Stimulated activated CD8-positive, alpha-beta memory T cell treated with anti-CD3 and anti-CD28 coated beads, Interleukin-4, amount 100 ng/mL, for 24 hours (primary cell): ENCODE measurements around the gene PLXNB2.

ENCODE experiments used
- DNase-seq: peaks from one replicate; pipeline ENCODE4 v3.0.0-alpha.2; 2020; ENCODE audit warnings: low read depth

PLXNB2 gene

DNA sequence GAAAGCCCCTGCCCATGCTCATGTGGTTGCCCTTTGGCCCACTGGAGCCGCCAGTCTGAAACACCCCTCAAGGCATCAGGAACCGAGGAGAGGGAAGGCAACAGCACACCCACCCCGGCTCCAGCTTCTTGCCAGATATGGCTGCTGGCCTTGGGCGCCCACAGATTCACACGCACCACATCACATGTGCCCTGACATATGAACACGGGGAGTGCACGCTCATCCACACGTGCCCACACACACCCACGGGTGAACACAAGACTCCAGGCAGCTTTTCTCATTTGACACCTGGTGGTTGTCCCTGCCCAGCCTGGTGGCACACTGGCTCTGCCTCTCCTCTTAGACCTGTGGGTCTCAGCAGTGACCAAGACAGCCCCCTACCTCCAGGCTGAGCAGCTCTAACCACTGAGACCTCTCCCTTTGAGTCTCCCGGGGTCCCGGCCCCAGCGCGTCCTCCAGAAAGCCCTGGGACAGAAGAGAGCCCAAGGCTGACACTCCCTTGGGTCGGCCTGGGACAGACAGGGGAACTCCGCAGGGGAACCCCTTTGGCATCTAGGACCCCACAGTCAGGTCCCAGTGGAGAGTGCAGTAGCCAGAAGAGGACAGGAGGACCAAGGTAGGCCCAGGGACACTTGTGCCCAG is 43.2 kb downstream of the PLXNB2 start:
- no peak for DNase-seq

DNA sequence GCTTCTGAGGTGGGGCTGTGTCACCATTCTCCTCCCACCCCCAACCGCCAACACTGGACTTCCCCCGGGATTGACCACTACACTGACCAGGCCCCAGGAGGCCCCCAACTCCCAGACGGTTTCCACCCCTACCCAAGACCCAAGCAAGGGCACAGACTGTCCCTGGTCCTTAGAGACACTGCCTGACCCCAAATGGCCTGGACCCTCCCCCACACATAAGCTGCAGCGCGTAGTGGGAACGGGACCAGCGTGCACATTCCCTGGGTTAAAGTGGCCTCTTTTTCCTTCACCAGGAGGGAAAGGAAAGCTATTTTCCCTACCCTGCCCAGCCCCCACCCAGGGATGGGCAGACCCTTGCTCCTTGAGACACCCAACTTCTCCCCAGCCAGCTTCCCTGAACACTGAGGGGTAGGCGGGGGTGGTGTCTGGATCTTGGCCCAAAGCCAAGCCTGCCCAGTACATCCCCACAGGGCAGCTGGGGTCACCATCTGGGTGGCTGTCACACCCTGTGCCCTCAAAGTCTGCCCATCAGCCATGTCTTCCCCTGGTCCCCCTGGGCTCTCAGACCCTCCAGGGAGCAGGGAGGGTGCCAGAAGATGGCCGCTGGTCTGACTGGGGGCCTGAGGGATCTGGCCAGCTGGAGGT is 44.4 kb downstream of the PLXNB2 start:
- DNase-seq: no peak

DNA sequence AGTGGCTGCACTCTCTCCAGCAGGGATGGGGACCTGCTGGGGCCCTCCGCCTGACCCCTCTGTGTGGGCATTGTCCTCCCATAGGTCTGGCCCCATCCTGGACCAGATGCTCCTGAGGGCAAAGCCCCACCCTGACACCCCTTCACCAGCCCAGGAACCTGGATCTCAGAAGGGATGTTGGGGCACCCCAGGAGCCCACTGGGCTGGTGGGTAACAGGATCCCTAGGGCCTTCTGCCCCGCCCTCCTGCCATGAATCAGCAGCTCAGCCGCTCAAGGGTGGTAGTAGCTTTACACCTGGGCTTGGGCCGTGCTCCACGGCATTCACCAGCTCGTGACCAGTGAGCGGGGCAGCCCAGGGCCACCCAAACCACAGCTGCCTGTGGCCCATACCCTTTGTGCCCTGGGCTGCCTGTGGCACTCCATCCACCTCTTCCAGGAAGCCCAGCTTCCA is 45.0 kb downstream of the PLXNB2 start:
- no peak for DNase-seq

DNA sequence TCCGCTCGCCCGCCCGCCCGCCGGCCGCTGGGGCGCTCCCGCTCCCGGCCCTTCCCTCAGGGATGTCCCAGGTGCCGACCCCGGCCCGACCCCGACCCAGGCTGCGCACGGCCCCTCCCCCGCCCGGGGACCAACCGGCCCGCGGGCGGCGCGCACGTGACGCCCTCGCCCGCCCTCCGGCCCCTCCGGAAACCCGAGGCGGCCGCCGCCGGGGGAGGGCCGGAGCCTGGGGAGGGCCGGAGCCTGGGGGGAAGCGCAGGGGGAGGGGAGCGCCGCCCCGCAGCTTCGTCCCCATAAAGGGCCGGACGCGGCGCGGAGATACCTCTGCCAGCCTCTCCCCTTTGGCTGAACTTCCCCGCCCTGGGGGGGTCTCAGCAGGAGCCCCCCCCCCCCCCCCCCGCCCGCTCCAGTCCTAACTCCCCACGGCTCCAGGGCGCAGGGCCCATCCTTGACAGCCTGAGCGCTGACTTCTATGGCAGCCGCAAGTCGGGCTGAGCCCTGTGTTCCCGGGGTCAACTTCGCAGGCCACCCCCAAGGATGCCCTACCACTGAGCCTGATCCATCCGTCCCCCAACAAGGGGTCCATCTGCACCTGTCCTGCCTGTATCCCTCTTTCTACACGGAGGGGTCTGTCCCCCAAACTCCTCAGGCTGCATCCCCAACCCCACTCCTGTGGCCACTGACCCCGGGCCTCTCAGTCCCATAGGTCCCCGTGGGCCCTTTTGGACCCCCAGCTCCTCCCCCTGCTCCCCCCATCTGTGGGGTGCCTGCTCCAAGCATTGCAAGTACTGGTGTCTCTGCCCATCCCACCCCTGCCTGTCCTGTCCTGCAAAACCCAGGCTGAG is 45.6 kb downstream of the PLXNB2 start, which contains the start of gene MAPK12:
Gene MAPK12 (minus strand): TSS at position 69 of the 845 bp plus-strand sequence. CDS start 174 bp downstream, outside the sequence.
- DNase-seq: no peak

DNA sequence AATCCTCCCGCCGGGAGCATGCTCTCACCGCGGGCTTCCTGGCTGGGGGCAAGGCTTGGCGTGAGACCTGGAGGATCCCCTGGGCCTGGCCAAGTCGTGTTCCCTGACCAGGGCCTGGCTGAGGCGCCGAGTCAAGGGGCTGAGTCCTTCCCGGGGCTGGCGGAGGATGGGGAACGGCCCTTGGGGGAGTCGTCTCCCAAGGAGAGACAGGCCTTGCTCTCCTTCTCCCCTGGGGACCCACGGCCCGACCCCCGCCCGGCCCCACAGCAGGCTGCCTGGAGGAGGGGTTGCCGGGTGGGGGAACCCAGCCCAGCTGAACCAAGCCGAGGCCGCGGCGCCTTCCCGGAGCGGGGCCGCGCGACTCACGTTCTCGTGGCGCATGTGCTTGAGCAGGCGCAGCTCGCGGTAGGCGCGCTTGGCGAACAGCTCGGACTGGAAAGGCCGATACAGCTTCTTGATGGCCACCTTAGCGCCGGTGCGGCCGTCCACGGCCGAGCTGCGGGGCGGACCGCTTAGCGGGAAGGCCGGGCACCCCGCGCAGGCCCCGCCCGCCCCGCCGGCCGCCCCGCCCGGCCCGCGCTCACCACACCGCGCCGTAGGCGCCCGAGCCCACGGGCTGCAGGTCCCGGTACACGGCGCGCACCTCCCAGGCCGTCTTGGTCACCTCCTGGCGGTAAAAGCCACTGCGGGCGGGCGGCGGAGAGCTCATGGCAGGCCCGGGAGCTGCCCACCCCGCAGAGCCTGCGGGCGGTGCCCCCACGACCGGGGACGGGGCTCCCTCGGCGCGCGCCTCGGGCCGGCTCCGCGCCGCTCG is 46.4 kb downstream of the PLXNB2 start:
- DNase-seq: peak; percentile 30

DNA sequence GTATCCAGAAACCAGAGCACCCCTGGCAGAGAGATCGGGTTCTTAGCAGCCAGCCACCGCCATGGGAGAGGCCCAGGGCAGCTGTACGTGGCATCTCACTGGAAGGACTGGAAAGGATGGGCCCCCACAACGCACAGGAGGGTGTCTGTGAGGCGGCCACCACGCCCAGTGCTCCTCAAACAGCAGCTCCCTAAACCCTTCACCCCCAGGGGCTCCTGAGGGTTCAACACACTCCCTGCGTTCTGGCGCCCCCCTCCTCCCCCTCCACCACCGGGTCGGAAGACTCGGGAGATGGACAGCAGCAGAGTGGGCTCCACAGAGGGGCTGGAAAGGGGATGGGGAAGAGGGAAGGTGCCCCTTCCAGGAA is 47.0 kb downstream of the PLXNB2 start:
- DNase-seq: no peak

DNA sequence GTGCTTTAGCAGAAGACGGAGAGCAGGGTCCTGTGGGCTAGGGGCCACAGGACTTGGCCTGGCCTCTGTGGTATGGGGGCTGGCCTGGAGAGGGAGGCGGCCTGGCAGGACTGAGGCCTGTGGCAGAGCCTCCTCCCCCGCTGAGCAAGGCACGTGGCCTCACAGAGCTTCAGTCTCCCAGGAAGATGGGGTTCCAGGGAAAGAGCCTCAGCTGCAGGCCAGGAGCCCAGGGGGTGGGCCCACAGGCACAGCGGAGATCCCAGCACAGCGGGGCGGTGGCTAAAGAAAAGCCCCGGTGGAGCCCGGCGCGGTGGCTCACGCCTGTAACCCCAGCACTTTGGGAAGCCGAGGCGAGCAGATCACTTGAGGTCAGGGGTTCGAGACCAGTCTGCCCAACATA is 48.1 kb downstream of the PLXNB2 start:
- no peak for DNase-seq

DNA sequence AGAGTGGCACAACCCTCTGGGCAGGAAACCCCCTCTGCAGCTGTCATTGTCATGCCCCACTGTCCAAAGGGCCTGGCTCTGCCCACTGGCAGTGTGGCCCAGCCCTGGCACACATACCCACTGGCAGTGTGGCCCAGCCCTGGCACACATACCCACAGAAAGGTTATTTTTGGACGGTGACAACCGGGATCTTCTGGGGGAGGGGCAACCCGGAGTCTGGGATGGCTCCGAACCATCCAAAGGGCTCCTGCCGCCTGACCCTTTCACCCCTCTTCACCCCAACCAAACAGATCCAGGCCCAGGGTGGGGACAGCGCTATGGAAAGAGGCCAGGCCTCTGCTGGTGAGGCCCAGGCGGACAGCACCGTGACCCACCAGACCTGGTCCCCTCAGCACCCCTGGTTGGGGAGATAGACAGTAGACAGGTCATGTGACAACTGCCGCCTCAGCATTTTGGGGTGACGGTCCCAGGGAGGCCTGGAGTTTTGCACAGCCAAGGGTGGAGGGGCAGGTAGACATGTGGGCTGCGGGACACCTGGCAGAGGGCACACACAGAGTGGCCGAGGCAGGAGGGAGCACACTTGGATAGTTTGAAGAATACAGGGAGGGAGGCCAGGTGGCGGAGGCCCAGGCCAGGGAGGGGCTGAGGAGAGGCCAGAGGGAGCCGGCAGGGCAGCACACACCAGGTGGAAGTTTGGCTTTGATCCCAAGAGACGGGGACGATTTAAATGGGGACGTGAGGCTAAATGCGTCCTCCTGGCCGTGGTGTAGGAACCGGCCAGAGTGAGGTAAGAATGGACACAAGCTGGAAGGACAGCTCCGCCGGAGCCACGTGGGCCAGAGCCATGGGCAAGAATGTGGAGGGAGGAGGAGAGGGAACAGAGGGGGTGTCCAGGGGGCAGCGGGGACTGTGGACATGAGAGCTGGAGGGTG is 48.8 kb downstream of the PLXNB2 start:
- DNase-seq: no peak

DNA sequence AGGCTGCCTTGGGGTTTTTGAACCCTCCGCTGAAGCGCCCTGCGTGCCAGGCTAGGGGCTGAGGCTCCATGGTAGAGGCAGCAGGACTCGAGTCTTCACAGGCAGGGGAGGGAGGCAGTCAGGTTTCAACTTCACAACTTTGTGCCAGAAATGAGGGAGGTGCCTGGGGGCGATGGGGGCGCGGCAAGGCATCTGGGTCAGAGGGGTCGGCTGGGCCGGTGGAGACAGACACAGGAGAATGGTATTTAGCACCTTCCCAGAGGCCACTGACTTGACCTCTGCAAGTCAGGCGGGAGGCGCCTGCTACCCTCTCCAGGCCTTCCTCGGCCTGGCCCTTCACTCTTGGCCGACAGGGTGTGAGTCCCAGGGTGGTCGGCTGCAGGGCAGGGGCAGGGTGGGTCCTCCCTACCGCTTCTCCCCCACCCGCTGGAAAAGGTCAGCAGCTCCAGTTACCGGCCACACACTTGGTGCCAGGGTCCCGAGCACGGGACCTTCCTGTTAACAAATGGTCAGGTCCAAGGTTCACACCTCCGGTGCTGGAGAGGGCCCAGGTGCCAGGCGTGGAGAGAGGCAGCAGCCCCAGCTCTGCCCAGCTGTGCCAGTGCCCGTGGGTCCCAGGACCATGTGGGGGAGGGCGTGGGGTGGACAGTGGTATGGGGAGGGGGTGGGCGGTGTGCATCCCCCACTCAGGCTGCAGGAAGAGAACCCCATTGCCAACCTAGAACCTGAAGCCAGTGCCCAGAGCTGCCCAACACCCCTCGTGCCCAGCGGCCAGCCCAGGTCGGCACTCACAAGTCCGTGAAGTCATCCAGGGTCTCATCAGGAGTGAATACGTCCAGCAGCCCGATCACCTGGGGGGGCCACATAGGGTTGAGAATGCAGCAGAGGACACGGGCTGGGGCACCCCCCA is 49.7 kb downstream of the PLXNB2 start:
- DNase-seq: no peak

DNA sequence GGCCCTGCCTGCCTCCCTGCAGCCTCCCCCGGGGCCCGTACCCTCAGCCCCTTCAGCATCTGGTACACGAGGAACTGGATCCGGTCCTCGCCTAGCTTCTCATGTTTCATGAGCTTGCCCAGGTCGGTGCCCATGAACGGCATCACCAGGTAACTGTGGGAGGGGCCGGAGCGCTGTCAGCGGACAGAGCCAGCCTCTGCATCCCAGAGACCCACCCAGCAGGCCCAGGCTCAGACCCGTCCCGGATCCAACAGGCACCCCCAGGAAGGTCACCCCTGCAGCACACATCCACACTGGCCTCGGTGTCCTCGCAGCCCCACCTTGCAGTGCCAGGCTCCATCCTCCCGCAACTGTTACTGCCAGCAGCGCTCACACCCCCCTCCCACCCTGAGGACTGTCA is 50.4 kb downstream of the PLXNB2 start:
- DNase-seq: no peak

DNA sequence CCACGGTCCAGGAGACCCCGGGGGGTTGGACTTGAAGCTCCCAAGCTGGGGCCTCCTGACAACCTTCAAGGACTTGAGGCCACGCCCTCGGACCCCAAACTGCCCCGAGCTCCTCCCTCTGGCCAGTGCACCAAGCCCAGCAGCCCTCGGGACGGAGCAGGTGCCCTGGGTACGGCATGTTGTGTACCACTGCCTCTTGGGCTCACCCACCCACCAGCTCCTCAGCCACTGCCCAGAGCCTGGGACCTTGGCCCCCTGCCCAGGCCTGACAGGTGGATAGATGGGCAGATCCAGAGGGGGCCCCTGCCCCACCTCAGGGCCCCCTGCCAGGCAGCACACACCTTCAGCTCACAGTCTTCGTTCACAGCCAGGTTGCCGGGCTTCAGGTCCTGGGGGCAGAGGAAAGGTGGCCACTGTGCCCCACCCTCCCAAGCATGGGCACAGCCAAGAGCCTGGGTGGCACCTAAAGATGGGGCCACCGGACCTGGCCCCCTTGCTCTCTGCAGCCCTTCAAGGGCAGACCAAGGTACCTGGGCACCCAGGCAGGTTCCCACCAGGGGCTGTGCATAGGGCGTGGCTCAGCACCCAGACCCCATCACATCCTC is 51.1 kb downstream of the PLXNB2 start:
- no peak for DNase-seq

DNA sequence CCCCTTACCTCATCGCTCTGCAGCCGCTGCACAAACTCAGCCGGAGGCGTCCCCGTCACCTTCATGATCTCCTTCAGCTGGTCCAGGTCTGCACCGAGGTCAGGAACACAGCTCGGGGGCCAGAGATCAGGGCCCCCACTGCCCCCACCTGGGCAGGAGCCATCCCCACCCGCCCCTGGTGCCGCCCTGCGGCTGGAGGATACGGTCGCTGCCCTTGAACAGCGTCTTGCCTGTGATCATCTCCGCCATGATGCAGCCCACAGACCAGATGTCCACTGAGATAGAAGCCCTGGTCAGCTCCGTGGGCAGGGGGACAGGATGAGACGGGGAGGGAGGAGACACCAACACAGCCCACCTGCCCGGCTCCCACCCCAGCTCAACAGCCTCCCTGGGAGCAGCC is 51.8 kb downstream of the PLXNB2 start:
- no peak for DNase-seq

DNA sequence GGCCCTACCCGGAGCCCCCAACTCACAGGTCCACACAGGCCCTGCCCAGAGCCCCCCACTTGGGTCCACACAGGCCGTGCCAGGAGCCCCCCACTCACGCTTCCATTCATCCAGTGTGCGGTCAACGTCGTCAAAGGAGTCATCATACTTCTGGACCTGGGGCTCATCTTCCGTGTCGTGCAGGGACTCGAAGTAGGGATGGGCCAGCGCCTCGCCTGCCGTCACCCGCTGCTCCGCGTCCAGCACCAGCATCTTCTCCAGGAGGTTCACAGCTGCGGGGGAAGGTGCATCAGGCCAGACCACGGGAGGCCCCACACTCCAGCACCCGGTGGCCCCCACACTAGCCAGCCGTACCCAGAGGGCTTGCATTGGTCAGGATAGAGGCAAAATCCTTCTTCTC is 52.3 kb downstream of the PLXNB2 start:
- no peak for DNase-seq

DNA sequence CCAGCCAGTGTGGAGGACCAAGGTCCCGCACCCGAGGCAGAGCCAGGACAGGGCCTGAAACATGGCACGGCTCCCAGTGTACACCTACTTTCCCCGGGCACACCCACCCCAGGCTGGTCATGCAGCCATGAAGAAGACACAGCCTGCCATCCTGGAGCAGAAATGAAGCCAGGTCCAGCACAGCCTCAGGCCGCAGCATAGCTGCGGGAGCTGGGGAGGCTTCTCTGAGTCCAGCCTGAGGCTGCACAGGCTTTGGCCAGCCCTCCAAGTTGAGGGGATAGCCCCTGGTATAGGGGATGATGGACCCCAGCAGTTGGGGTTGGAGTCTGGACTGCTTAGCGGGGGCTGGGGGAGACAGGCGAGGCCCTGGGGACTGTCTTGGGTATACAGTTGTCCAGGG is 53.5 kb downstream of the PLXNB2 start:
- DNase-seq: no peak

DNA sequence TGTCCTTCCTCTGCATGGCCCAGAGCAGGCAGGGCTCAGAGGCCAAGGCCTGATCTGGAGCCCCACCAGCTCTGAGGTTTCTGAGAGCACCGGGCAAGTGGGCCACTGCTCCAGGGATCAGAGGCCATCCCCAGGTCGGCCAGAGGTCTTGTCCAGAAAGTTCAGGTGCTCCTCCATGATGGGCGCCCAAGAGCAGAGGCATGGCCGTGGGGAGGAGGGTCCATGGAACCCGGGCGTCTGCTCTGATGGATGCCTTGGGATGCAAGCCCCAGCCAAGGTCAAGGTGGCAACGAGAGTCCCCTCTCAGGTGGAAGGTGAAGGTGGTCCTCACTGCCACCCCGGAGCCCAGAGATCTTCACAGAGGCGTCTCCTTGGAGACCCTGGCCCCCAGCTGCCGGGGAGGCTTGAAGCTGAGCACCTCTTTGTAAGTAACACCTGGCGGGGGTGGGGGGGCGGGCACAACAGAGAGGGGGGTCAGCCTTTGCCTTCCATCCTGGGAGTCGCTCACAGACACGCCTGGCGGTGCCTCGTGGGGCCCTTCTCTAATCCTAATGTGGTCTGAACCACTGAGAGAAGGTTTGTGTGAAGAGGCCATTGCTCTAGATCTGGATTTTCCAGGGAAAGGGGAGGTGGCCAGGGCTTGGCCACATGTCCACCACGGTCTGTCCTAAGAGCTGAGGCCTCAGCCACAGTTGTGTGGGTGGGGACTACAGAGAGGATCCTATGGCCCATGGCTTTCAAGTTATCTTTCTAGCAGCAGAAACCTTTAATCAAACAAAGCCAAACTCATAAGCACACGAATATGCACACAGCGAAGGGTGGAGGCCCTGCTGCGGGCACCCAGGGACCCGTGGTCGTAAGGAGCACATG is 54.2 kb downstream of the PLXNB2 start:
- no peak for DNase-seq

DNA sequence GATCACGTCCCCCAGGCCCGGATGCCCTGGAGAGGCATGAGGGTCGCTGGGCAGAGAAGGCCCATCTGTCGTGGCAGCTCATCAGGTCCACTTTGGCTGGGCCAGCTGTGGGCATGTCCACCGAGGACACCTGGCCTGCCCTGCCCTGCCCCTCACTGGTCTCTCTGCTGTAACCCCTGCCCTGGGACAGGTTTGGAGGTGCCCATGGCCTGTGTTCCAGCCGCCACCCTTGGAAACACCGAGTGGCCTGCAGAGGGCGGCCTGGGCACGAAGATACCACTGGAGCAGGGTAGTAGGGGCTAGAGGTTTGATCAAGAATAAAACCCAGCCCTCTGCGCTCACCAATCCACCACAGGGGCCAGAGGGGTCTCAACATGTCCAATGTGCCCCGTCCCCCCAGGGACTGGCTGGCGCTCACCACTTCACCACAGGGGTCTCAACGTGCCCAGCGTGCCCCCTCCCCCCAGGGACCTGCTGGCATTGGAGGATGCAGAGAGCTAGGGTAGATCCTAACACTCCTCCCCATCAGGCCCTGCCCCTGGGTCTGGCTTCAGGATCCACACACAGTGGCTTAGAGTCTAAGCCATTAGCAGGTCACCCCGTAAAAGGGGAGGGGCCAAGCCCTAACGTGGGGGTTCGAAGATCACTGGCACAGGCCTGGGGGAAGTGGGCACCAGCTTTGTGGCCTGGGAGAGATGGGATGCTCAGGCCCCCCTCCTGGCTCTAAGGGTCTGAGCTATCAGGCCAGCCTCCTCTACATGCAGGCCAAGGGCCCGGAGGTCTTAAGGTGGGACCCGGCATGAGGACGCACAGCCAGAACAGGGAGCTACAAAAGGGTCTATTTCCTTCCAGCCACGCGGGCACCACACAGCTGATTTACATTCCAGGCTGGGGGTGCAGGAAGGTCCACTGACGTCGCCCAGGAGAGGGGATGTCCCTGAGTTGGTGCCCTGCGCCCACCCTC is 55.1 kb downstream of the PLXNB2 start:
- peak; percentile 58 for DNase-seq

DNA sequence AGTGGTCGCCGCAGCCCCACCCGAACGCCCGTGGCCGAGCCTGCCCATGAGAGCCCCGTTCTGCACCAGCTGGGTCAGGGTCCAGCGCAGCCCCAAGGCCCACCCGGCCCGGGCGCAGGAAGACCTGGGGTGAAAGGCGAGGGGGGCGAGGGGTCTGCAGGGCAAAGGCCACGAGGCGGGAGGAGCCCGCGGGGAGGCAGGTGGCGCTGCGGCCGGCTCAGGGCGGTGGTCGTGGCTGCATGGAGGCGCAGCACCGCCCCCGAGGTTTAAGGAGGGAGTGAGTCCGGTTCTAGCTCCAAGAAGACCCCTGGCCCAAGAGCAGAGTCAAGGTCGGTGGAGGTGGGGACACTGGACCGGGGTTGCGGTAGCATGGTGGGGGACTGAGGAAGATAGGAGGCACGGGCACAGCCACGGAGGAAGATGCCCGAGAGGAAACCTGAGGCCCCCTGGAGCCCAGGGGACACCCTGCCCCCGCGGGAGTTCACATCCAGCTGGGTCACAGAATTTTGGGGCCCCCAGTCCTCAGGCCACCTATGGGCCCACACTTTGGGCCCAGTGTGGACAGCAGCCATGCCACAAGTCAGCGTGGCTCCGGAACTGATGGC is 55.9 kb downstream of the PLXNB2 start:
- no peak for DNase-seq
